ENCODE results near the gene SARM1.

- no peak for TF ChIP-seq GATA2 (IDR thresholded peaks at IDR 0.05; ENCODE audit: low read depth, low read length)
- TF ChIP-seq GATA3 (IDR thresholded peaks at IDR 0.05; ENCODE audit: low read depth, low read length): no peak
Measured at GRCh38 chr17:28330671-28331070, 40.8 kb upstream of the SARM1 start.
